Breast epithelium (tissue), 4 donors: Measurements from ENCODE around the gene PTGR3. TPM values are rescaled to one million over a fixed set of nuclear protein-coding genes. Genes with fewer than 3 reads are reported as not detected.

ENCODE experiments used
- DNase-seq, 2 donors: peaks; one replicate each; pipeline ENCODE4 v3.0.0-alpha.2; 2019; ENCODE audit warnings: low spot score in 2 of 2
- H3K27ac ChIP-seq, 2 donors: fragments of 200-600 bp; sonication (generic) in 1 of 2; one replicate each; pipeline ENCODE4 v1.5.1; 2016 to 2019; ENCODE audit warnings: mild to moderate bottlenecking in 1 of 2
- H3K27me3 ChIP-seq, 2 donors: fragments of 200-600 bp; sonication (generic) in 1 of 2; one replicate each; pipeline versions ENCODE4 v1.5.1 to v1.6.0; 2017 to 2019; ENCODE audit warnings: control low read depth in 1 of 2, mild to moderate bottlenecking in 1 of 2
- H3K36me3 ChIP-seq: fragments of 200-600 bp; one replicate; pipeline ENCODE4 v1.5.1; 2019
- H3K4me1 ChIP-seq, 2 donors: fragments of 200-600 bp; sonication (generic); one replicate each; pipeline ENCODE4 v1.5.1; 2016 to 2019; ENCODE audit warnings: control low read depth in 1 of 2
- H3K4me3 ChIP-seq, 3 donors: fragments of 200-600 bp; sonication (generic); 1 replicate in 2 of 3; 2 replicates in 1 of 3; pipeline ENCODE4 v1.5.1; 2016 to 2019; ENCODE audit warnings: mild to moderate bottlenecking in 3 of 3, moderate library complexity in 2 of 3
- H3K9me3 ChIP-seq, 2 donors: fragments of 200-600 bp; sonication (generic) in 1 of 2; one replicate each; pipeline ENCODE4 v1.5.1; 2016 to 2019; ENCODE audit warnings: control low read depth in 1 of 2
- POLR2A ChIP-seq: fragments of 450-650 bp; IDR thresholded peaks from one replicate; pipeline ENCODE4 v1.6.1; 2016; ENCODE audit warnings: antibody characterized with exemption, mild to moderate bottlenecking, moderate library complexity
- POLR2AphosphoS5 ChIP-seq, 3 donors: sonication (generic); formaldehyde crosslinking; IDR thresholded peaks; one replicate each; pipeline ENCODE4 v1.6.1; 2017; ENCODE audit warnings: antibody characterized with exemption in 3 of 3
- intact Hi-C: fragments of 100-400 bp; cut with DNase I; formaldehyde crosslinking; loops from one replicate; pipeline ENCODE4 v1.15.1; 2023; ENCODE audit warnings: low total_unique reads
- total RNA-seq, 3 donors: library from RNA; depleted of rRNA; stranded (reverse); fragments of >200 nt; gene quantifications; one replicate each; pipeline ENCODE4 v1.1.0, GENCODE V29; 2016
- TF ChIP-seq, protein P1 (sequence below), 3 donors: fragments of 450-650 bp; IDR thresholded peaks; one replicate each; pipeline ENCODE4 v1.5.1; 2016 to 2017; ENCODE audit warnings: antibody characterized with exemption in 3 of 3, mild to moderate bottlenecking in 3 of 3, moderate library complexity in 3 of 3

The PTGR3 gene
- total RNA-seq, 3 donors from 2014 or later, result 21.3 to 32.9 (median 22.9) TPM

DNA sequence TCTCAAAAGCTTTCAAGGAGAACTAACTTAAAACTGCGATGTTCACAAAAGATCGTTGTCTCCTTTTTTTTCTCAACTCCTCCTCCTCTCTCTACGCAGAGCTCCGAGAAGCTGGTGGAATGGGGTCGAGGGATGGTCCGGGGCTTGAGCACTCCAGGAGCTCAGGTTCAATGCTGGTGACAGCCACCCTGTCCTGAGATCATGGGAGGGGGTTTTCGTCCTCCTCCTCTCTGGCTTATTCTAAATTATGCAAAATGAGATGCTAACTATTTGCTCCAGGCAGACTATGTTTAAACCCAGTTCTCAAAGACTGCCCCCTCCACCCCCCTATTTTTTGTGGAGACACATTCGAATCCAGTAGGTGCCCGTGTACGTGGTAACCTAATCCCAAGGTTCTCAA is 13.5 kb upstream of the PTGR3 start:
- H3K4me3 ChIP-seq, result no peak overlapping the region
- H3K36me3 ChIP-seq, result no peaks in the 10 kb centered on the region
- no peak for DNase-seq
- H3K27ac ChIP-seq, result no peak overlapping the region
- no peaks in the 10 kb centered on the region for H3K27me3 ChIP-seq
- intact Hi-C loops, result loop anchor here (5.0 kb wide), 1 partner anchor 130 kb away; no protein-coding TSS in a partner anchor
- no peaks in the 10 kb centered on the region for H3K9me3 ChIP-seq
- H3K4me1 ChIP-seq, result peaks cover 0 to 7% of the 10 kb centered on the region in 2 donors
- TF ChIP-seq POLR2AphosphoS5 (IDR thresholded peaks at IDR 0.05) (no peak), POLR2A (no peak)
- TF ChIP-seq, protein P1, sequence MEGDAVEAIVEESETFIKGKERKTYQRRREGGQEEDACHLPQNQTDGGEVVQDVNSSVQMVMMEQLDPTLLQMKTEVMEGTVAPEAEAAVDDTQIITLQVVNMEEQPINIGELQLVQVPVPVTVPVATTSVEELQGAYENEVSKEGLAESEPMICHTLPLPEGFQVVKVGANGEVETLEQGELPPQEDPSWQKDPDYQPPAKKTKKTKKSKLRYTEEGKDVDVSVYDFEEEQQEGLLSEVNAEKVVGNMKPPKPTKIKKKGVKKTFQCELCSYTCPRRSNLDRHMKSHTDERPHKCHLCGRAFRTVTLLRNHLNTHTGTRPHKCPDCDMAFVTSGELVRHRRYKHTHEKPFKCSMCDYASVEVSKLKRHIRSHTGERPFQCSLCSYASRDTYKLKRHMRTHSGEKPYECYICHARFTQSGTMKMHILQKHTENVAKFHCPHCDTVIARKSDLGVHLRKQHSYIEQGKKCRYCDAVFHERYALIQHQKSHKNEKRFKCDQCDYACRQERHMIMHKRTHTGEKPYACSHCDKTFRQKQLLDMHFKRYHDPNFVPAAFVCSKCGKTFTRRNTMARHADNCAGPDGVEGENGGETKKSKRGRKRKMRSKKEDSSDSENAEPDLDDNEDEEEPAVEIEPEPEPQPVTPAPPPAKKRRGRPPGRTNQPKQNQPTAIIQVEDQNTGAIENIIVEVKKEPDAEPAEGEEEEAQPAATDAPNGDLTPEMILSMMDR (IDR thresholded peaks at IDR 0.05), result no peak

DNA sequence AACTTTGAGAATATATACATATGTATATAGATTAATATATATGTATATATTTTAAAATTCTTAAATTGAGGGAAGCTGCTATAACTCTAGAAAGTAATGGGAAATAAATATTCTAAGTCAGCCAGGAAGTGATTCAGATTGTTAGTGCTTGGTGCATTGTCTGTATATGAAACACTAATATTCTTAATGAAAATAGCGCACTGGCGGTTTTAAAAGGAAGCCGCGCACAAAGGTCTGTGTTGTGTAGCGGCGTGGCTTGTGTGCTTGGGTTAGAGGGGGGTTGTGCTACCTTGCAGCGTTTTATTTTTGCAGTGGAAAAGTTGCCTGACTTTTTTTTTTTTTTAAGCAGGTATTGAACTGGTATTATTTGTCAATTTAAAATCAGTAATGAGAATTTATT is 13.0 kb upstream of the PTGR3 start:
- no peak overlapping the region for H3K4me3 ChIP-seq
- TF ChIP-seq POLR2AphosphoS5 (IDR thresholded peaks at IDR 0.05) (no peak), POLR2A (no peak)
- TF ChIP-seq, protein P1 (IDR thresholded peaks at IDR 0.05), result no peak
- no peaks in the 10 kb centered on the region for H3K27me3 ChIP-seq
- H3K9me3 ChIP-seq, result no peaks in the 10 kb centered on the region
- peaks cover 0 to 7% of the 10 kb centered on the region in 2 donors for H3K4me1 ChIP-seq
- intact Hi-C loops, result loop anchor here (5.0 kb wide), 1 partner anchor 130 kb away; no protein-coding TSS in a partner anchor
- H3K27ac ChIP-seq, result no peak overlapping the region
- no peaks in the 10 kb centered on the region for H3K36me3 ChIP-seq
- no peak for DNase-seq

DNA sequence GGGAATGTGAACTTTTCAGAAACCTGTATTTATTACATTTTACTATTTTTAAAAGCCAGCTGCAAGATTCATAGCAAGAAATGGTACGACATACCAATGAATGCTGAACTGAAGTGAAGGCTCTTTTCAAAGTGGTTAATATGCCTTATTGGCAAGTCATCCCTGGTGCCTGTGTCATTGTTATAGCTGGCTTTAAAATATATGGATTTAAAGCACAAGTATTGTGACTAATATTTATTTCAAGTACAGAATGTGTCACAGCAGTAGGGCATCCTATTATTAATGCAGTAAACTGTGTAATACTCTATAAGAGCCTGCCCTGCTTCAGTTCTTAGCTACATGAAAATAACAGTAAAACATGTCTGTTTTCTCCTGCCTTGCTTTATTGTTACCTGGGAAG is 12.5 kb upstream of the PTGR3 start:
- Histone ChIP-seq H3K9me3 (no peaks in the 10 kb centered on the region), H3K4me3 (no peak overlapping the region), H3K27ac (no peak overlapping the region), H3K36me3 (no peaks in the 10 kb centered on the region), H3K4me1 (peaks cover 0 to 7% of the 10 kb centered on the region in 2 donors), H3K27me3 (no peaks in the 10 kb centered on the region)
- DNase-seq, result no peak
- no peak for TF ChIP-seq POLR2AphosphoS5 (IDR thresholded peaks at IDR 0.05)
- no peak for TF ChIP-seq POLR2A
- TF ChIP-seq, protein P1 (IDR thresholded peaks at IDR 0.05), result no peak
- intact Hi-C loops, result loop anchor here (5.0 kb wide), 1 partner anchor 131 kb away; no protein-coding TSS in a partner anchor

DNA sequence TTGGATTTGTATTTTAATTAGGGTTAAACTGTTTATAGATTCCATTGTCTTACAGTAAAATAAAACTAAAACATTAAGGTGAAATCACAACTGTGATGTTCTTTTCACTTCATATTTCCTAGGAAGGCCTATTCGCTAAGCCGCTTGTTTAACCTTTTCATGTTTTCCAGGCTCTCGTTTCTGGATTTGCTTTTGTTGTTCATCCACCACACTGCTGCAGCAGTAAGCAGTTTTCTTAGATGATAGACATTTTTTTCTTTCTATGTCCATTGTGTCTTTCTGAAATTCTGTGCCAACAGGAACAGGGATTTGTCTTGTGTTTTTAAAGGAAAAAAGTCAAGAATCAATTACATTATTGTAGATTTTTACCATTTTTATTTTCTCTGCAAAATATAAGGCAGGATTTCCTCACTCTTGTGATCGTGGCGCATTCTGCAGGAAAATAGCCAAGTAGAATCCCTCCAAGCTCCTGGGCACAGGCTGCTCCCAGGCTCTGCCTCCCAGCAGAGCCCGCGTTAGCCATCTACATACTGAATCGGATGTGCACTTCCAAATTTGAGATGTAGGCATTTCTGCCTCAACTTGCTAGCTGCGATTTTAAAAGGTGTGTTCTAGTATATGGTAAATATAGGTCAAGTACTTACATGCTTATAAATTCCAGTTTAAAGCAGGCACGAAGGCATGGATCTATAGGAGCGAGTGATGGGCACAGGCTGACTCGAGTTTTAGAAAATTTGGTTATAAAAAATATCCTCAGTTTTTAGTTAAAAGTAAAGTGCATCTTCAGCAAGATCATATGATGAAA is 11.8 kb upstream of the PTGR3 start:
- no peaks in the 10 kb centered on the region for H3K27me3 ChIP-seq
- no peaks in the 10 kb centered on the region for H3K9me3 ChIP-seq
- intact Hi-C loops, result loop anchor here (5.0 kb wide), 1 partner anchor 132 kb away; no protein-coding TSS in a partner anchor
- peaks cover 0 to 7% of the 10 kb centered on the region in 2 donors for H3K4me1 ChIP-seq
- TF ChIP-seq POLR2A, result no peak
- TF ChIP-seq POLR2AphosphoS5 (IDR thresholded peaks at IDR 0.05), result no peak
- TF ChIP-seq, protein P1 (IDR thresholded peaks at IDR 0.05), result no peak
- H3K27ac ChIP-seq, result no peak overlapping the region
- H3K36me3 ChIP-seq, result no peaks in the 10 kb centered on the region
- H3K4me3 ChIP-seq, result no peak overlapping the region
- DNase-seq, result no peak

DNA sequence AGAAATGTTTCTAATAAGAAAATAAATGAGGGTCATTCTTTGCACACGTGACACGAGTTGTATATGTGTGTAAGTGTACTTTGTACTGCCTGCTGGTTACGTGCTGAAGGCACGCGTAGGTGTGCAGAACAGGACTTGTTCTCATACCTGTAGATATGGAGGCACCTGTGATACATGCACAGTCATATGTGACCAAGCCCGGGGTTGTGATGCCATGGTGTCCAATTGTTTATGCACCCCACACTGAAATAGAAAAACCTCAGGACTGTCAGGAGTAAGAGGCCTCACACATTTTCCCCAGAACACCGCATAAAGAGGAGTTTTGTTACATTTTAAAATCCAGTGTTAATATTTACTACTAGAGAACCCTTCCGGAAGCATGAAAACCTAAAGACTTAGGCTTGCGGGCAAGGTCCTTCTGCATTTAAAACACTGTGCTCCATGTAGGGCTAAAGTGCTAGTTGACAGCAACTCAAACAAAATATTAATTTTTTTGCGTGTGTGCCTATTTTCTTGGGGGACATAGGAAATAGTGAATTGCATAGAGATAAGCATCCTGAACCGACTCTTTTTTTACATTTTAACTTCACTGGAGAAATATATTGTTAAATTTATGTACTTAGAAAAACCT is 10.9 kb upstream of the PTGR3 start:
- H3K27me3 ChIP-seq, result no peaks in the 10 kb centered on the region
- no peak for DNase-seq
- intact Hi-C loops, result loop anchor here (5.0 kb wide), 1 partner anchor 132 kb away; no protein-coding TSS in a partner anchor
- H3K4me1 ChIP-seq, result peaks cover 1 to 7% of the 10 kb centered on the region in 2 donors
- no peaks in the 10 kb centered on the region for H3K36me3 ChIP-seq
- H3K9me3 ChIP-seq, result no peaks in the 10 kb centered on the region
- TF ChIP-seq, protein P1 (IDR thresholded peaks at IDR 0.05), result no peak
- TF ChIP-seq POLR2AphosphoS5 (IDR thresholded peaks at IDR 0.05), result no peak
- H3K4me3 ChIP-seq, result no peak overlapping the region
- no peak overlapping the region for H3K27ac ChIP-seq
